Adrenal gland (tissue), 12 donors: Measurements from ENCODE around the gene ITIH3. TPM values are rescaled to one million over a fixed set of nuclear protein-coding genes. Genes with fewer than 3 reads are reported as not detected.

ENCODE experiments used
- DNase-seq, 7 donors: peaks; one replicate each; pipeline ENCODE4 v3.0.0-alpha.2; 2019 to 2020
- H3K27ac ChIP-seq, 5 donors: fragments of 200-600 bp; sonication (generic) in 4 of 5; 1 replicate in 3 of 5; 2 replicates in 2 of 5; pipeline versions ENCODE4 v1.5.1 to v1.8.0; 2016 to 2020; ENCODE audit warnings: mild to moderate bottlenecking in 1 of 5
- H3K27me3 ChIP-seq: fragments of 200-600 bp; 2 replicates; pipeline ENCODE4 v1.8.0; 2021
- H3K36me3 ChIP-seq, 2 donors: fragments of 200-600 bp; replicated peaks in 1 of 2; 1 replicate in 1 of 2; 2 replicates in 1 of 2; pipeline versions ENCODE4 v1.5.1 to v1.8.0; 2018 to 2022
- H3K4me1 ChIP-seq, 2 donors: fragments of 200-600 bp; replicated peaks in 1 of 2; 1 replicate in 1 of 2; 2 replicates in 1 of 2; pipeline versions ENCODE4 v1.5.1 to v1.8.0; 2018 to 2021
- H3K4me3 ChIP-seq, 4 donors: fragments of 200-600 bp; sonication (generic) in 3 of 4; one replicate each; pipeline ENCODE4 v1.5.1; 2016 to 2018
- H3K9me3 ChIP-seq, 3 donors: fragments of 200-600 bp; sonication (generic) in 1 of 3; replicated peaks in 1 of 3; 1 replicate in 2 of 3; 2 replicates in 1 of 3; pipeline versions ENCODE4 v1.5.1 to v1.8.0; 2016 to 2021
- POLR2A ChIP-seq, 2 donors: fragments of 450-650 bp; IDR thresholded peaks; one replicate each; pipeline ENCODE4 v1.6.1; 2017; ENCODE audit warnings: antibody characterized with exemption in 2 of 2, mild to moderate bottlenecking in 2 of 2, moderate library complexity in 1 of 2
- WGBS, 4 donors: extraction: QIAGEN DNeasy Blood & Tissue Kit in 2 of 4; methylation state at CpG; one replicate each; pipeline versions ENCODE4 v1.1.5 to v1.1.7; 2013 to 2017; 5-methylcytosine and 5-hydroxymethylcytosine counted together
- intact Hi-C, 2 donors: fragments of 100-400 bp; cut with DNase I; formaldehyde crosslinking; loops; one replicate each; pipeline versions ENCODE4 v1.14.1 to v1.15.0; 2022 to 2023
- polyA plus RNA-seq, 3 donors: library from polyadenylated mRNA; stranded (reverse); fragments of 200-250 nt in 2 of 3; fragments of 350-450 nt in 1 of 3; fragmentation: Illumina TruSeq in 1 of 3; extraction: RNeasy Lipid Tissue Mini Kit (QIAGEN cat#74804) in 1 of 3; gene quantifications; one replicate each; pipeline ENCODE4 v1.2.3, GENCODE V29; 2013 to 2014
- total RNA-seq, 9 donors: library from RNA; depleted of rRNA in 4 of 9; stranded (reverse); fragments of >200 nt in 4 of 9; fragments of 120-200 nt in 1 of 9; fragmentation: NEBNext Ultra II Directional in 1 of 9; extraction: Animal tissue kit (Norgen Biotek cat#: 25700) in 1 of 9; gene quantifications; one replicate each; pipeline versions ENCODE4 v1.1.0 to v1.2.4, GENCODE V29; 2013 to 2023
- TF ChIP-seq, protein P1 (sequence below), 6 experiments: fragments of 450-650 bp in 4 of 6; fragments of 200-600 bp in 2 of 6; sonication (generic) in 1 of 6; IDR thresholded peaks; 1 replicate in 5 of 6; 2 replicates in 1 of 6; pipeline versions ENCODE4 v1.5.1 to v1.8.0; 2016 to 2021; ENCODE audit warnings: antibody characterized with exemption in 6 of 6, mild to moderate bottlenecking in 2 of 6, moderate library complexity in 1 of 6
- donor health status: healthy with polysubstance abuse.
- donor health status: Bipolar disorder and iron deficiency.
- donor health status: DM: yes; HTN: yes; CAD: no.
- donor health status: DM: no; HTN: no; CAD: no.
- donor health status: DM: no; HTN: no; CAD: no.
- donor health status: DM: yes; HTN: yes; CAD: no.

The ITIH3 gene
- total and polyA plus RNA-seq, 12 donors = 0.18 to 31.7 (median 3.2) TPM

DNA sequence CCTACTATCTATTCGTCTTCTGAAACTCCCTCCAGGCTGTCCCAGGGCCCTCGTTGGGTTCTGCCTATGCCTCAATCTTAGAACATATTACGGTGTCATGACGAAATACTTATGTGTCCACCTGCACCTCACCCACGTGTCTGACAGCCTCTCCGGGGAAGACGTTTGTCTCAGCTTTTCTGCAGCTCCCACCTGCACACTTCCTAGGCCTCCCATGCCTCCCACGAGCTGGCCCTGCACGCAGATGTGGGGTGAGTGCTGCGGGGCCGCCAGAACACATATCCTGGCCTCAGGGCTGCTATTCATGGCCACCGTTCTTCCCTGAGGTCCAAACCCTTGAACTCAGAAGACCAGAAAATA lies 47.4 kb downstream of the ITIH3 start:
- no peaks in the 10 kb centered on the region for H3K27me3 ChIP-seq
- WGBS, 4 donors = 77 to 84% (median 81%) methylated on average over 12 of the region's 12 CpGs
- peaks cover 0 to 23% of the 10 kb centered on the region in 2 donors for H3K36me3 ChIP-seq
- no peaks in the 10 kb centered on the region for H3K9me3 ChIP-seq
- peaks cover 5 to 31% of the 10 kb centered on the region in 2 donors for H3K4me1 ChIP-seq
- no peak overlapping the region for H3K4me3 ChIP-seq
- no peak for TF ChIP-seq POLR2A (IDR thresholded peaks at IDR 0.05)
- TF ChIP-seq, protein P1, sequence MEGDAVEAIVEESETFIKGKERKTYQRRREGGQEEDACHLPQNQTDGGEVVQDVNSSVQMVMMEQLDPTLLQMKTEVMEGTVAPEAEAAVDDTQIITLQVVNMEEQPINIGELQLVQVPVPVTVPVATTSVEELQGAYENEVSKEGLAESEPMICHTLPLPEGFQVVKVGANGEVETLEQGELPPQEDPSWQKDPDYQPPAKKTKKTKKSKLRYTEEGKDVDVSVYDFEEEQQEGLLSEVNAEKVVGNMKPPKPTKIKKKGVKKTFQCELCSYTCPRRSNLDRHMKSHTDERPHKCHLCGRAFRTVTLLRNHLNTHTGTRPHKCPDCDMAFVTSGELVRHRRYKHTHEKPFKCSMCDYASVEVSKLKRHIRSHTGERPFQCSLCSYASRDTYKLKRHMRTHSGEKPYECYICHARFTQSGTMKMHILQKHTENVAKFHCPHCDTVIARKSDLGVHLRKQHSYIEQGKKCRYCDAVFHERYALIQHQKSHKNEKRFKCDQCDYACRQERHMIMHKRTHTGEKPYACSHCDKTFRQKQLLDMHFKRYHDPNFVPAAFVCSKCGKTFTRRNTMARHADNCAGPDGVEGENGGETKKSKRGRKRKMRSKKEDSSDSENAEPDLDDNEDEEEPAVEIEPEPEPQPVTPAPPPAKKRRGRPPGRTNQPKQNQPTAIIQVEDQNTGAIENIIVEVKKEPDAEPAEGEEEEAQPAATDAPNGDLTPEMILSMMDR (IDR thresholded peaks at IDR 0.05) = no peak
- DNase-seq = no peak
- intact Hi-C loops = no loop called here
- H3K27ac ChIP-seq = no peak overlapping the region

DNA sequence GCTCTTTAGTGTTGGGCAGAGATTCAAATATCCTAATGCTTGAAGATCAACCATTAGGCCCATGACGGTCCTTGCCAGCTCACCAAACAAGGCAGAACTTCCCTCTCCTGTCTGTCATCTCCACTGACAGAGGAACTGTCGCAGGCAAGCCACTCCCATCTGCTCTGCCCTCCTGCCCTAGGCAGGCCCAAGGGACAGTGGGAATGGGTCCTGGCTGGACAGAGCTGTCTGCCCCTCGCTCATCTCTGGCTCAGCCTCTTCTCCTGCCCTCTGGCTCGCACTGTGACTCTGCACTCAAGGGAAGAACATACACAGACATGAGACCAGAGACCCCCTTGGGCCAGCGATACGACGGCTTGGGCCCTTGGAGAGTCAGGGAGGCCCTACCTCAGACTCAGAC lies 47.8 kb downstream of the ITIH3 start:
- no peaks in the 10 kb centered on the region for H3K9me3 ChIP-seq
- no peak overlapping the region for H3K4me3 ChIP-seq
- intact Hi-C loops = no loop called here
- no peaks in the 10 kb centered on the region for H3K27me3 ChIP-seq
- 70 to 74% (median 73%) methylated on average over 5 to 7 of the region's 7 CpGs for WGBS, 4 donors
- peaks cover 5 to 31% of the 10 kb centered on the region in 2 donors for H3K4me1 ChIP-seq
- DNase-seq = no peak
- TF ChIP-seq, protein P1 (IDR thresholded peaks at IDR 0.05) = no peak
- TF ChIP-seq POLR2A (IDR thresholded peaks at IDR 0.05) = no peak
- H3K36me3 ChIP-seq = peaks cover 0 to 23% of the 10 kb centered on the region in 2 donors
- H3K27ac ChIP-seq = no peak overlapping the region

DNA sequence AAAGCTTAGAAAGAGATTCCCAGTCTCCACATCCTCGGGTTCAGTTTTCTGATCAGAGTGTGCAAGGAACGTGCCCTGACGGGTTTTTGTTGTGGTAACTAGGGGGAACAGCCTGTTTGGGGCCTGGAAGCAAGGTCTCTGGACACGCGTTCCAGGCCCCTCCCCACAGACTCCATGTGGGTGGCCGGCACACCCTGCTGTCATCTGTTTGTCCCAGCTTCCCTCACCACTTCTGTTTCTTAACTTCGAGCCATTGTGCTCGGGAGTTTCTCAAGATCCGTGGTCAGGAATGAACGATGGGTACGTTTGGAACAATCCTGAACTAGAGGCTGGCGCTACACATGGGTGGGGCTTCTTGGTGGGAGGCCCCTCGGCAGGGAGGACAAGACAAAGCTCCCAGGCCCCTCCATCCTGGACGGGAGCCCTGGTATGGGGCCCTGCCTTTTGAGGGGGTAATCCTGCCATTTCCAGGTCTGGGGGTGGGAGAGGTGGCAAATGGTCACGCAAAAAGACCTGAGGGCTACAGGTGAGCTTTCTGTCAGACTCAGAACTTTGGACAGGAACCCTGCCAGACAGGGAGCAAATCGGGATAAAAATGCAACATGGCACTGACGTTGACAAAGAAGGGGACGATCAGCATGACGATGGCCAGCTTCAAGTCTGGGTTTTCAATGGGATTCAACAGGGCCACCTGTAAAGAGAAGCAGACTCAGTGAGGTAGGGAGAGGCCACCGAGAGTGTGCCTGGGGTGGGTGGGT lies 48.7 kb downstream of the ITIH3 start:
- Histone ChIP-seq H3K36me3 (peaks cover 0 to 29% of the 10 kb centered on the region in 2 donors), H3K27ac (peak overlapping the region in 1 of 5 donors; percentile 69), H3K9me3 (no peaks in the 10 kb centered on the region), H3K27me3 (no peaks in the 10 kb centered on the region), H3K4me1 (peaks cover 5 to 31% of the 10 kb centered on the region in 2 donors), H3K4me3 (no peak overlapping the region)
- TF ChIP-seq, protein P1 (IDR thresholded peaks at IDR 0.05) = no peak
- TF ChIP-seq POLR2A (IDR thresholded peaks at IDR 0.05) = no peak
- WGBS, 4 donors = 70 to 81% (median 78%) methylated on average over 20 of the region's 20 CpGs
- intact Hi-C loops = no loop called here
- DNase-seq = no peak

DNA sequence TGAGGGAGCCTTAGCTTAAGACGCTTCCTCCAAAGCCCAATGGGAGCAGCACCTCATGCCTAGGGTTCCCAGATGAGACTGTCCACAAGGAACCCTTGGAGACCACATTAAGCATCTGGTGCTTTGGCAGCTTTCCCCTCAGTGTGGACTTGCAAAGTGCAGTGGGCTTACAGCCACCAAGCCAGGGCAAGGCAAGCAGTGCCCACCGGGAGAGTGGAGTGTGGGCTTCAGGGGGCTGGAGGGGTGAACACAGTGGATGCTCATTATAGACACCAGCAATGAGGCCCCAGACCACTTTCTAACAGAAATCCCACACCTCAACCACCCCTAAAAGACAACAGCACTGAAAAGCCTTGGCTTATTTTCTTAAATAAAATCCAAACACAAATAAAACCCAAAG lies 49.3 kb downstream of the ITIH3 start:
- Histone ChIP-seq H3K9me3 (no peaks in the 10 kb centered on the region), H3K27ac (peak overlapping the region in 2 of 5 donors; percentile 62 to 69), H3K36me3 (peaks cover 0 to 35% of the 10 kb centered on the region in 2 donors), H3K27me3 (no peaks in the 10 kb centered on the region), H3K4me3 (no peak overlapping the region), H3K4me1 (peaks cover 5 to 31% of the 10 kb centered on the region in 2 donors)
- DNase-seq = no peak
- TF ChIP-seq, protein P1 (IDR thresholded peaks at IDR 0.05) = no peak
- TF ChIP-seq POLR2A (IDR thresholded peaks at IDR 0.05) = no peak
- 80 to 95% (median 91%) methylated on average over 2 of the region's 2 CpGs for WGBS, 4 donors
- intact Hi-C loops = no loop called here
